GM12891 (cell line): Measurements from ENCODE around the gene RAD9A.

Experiments
- PAX5 ChIP-seq: IDR thresholded peaks from 2 replicates; pipeline ENCODE4 v1.6.1; 2011; ENCODE audit warnings: low read length, moderate library complexity, mild to moderate bottlenecking; ENCODE audit not compliant: insufficient read depth, severe bottlenecking
- POLR2A ChIP-seq: IDR thresholded peaks from 2 replicates; pipeline ENCODE4 v1.6.1; 2011; ENCODE audit warnings: low read depth, low read length, control low read depth
- POLR2AphosphoS5 ChIP-seq: IDR thresholded peaks from 2 replicates; pipeline ENCODE4 v1.6.1; 2011; ENCODE audit warnings: low read depth, low read length, control low read depth
- POU2F2 ChIP-seq: IDR thresholded peaks from 2 replicates; pipeline ENCODE4 v1.6.1; 2011; ENCODE audit warnings: low read depth, mild to moderate bottlenecking, control low read depth, low read length, moderate library complexity
- SPI1 ChIP-seq: IDR thresholded peaks from 2 replicates; pipeline ENCODE4 v1.6.1; 2011; ENCODE audit warnings: low read depth, low read length, control low read depth
- TAF1 ChIP-seq: IDR thresholded peaks from 2 replicates; pipeline ENCODE4 v1.6.1; 2011; ENCODE audit warnings: low read depth, low read length, control low read depth

DNA sequence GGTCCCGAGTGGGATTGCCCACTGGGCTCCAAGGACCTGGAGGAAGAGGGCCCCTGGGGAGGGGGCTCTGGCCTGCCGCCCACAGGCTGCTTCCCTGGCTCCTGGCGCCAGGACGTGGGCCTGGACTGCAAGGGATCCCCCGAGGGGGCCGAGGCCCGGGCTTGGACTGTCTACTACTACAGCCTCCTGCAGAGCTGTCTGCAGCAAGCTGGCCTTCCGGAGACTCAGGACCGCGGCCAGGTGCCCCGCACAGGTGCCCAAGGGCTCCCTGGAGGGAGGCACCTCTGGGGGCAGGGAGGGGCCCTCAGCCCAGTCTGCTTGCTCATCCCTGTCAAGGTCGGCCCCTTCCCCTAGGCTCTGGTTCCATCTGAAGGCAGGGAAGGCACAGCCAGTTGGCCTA, 25.6 kb downstream of the RAD9A start:
- TF ChIP-seq POLR2A (no peak), TAF1 (no peak), SPI1 (no peak), POLR2AphosphoS5 (no peak), PAX5 (no peak), POU2F2 (no peak)
